Activated CD8-positive, alpha-beta T cell treated with anti-CD3 and anti-CD28 coated beads for 36 hours (primary cell): ENCODE measurements around the gene CNTNAP2. TPM values are rescaled to one million over a fixed set of nuclear protein-coding genes. Genes with fewer than 3 reads are reported as not detected.

Experiments
- ATAC-seq: fragments of 200-7000 bp; cut with Tn5 transposase; one replicate; pipeline ENCODE4 v1.10.0; 2021; ENCODE audit warnings: mild to moderate bottlenecking, moderate library complexity
- CTCF ChIA-PET: fragments of 350-600 bp; sonication (Branson Sonifier 250); formaldehyde crosslinking; loops from one replicate; lab custom pipeline; 2021; ENCODE audit warnings: antibody characterized with exemption; lab: Charles Lee
- POLR2A ChIA-PET: fragments of 350-600 bp; sonication (Branson Sonifier 250); formaldehyde crosslinking; loops from one replicate; lab custom pipeline; 2021; ENCODE audit warnings: antibody characterized with exemption; lab: Charles Lee
- DNase-seq: peaks from one replicate; pipeline ENCODE4 v3.0.0-alpha.2; 2020
- H3K27ac Mint-ChIP-seq: one replicate; pipeline ENCODE4 v1.8.0; 2021; ENCODE audit warnings: mild to moderate bottlenecking, mixed read lengths
- H3K27me3 Mint-ChIP-seq: one replicate; pipeline ENCODE4 v1.8.0; 2021; ENCODE audit warnings: mixed read lengths
- H3K36me3 Mint-ChIP-seq: one replicate; pipeline ENCODE4 v1.8.0; 2021; ENCODE audit warnings: low read depth, mixed read lengths
- H3K4me1 Mint-ChIP-seq: one replicate; pipeline ENCODE4 v1.8.0; 2021; ENCODE audit warnings: low read depth, mixed read lengths
- H3K4me3 Mint-ChIP-seq: one replicate; pipeline ENCODE4 v1.8.0; 2021; ENCODE audit warnings: mild to moderate bottlenecking, moderate library complexity, mixed read lengths
- H3K9me3 Mint-ChIP-seq: one replicate; pipeline ENCODE4 v1.8.0; 2021; ENCODE audit warnings: mixed read lengths
- CTCF ChIP-seq: fragments of 200-600 bp; IDR thresholded peaks from one replicate; pipeline ENCODE4 v1.8.0; 2022; ENCODE audit warnings: antibody characterized with exemption, mild to moderate bottlenecking
- intact Hi-C: fragments of 100-400 bp; cut with micrococcal nuclease; formaldehyde crosslinking; loops from one replicate; pipeline ENCODE4 v1.10.0; 2022
- total RNA-seq, 2 experiments: library from RNA; stranded (reverse); gene quantifications; one replicate each; pipeline ENCODE4 v1.2.3, GENCODE V29; 2021

CNTNAP2 gene
- total RNA-seq, 2 experiments from 2014 or later = not detected

- Mint-ChIP-seq H3K27ac (no peak overlapping the region), H3K4me1 (no peaks in the 10 kb centered on the region), H3K27me3 (no peaks in the 10 kb centered on the region), H3K4me3 (no peak overlapping the region), H3K9me3 (no peaks in the 10 kb centered on the region), H3K36me3 (no peaks in the 10 kb centered on the region)
- ChIA-PET POLR2A (no interaction called here), CTCF (interaction anchor here (0.8 kb wide), 1 partner anchor 9 kb away, joined by 3 read pairs; no protein-coding TSS in a partner anchor)
- ATAC-seq (no peak), DNase-seq (no peak)
- no peak for TF ChIP-seq CTCF
- intact Hi-C loops = no loop called here
Measured at GRCh38 chr7:148049068-148049467, 1932.5 kb downstream of the CNTNAP2 start.

GRCh38 chr7:148050492-148051158 lies 1934.0 kb downstream of the CNTNAP2 start:
- ChIA-PET CTCF (no interaction called here), POLR2A (no interaction called here)
- ATAC-seq = no peak
- H3K36me3 Mint-ChIP-seq = no peaks in the 10 kb centered on the region
- DNase-seq = no peak
- intact Hi-C loops = no loop called here
- no peak for TF ChIP-seq CTCF
- no peaks in the 10 kb centered on the region for H3K27me3 Mint-ChIP-seq
- no peaks in the 10 kb centered on the region for H3K9me3 Mint-ChIP-seq
- no peaks in the 10 kb centered on the region for H3K4me1 Mint-ChIP-seq
- no peak overlapping the region for H3K4me3 Mint-ChIP-seq
- no peak overlapping the region for H3K27ac Mint-ChIP-seq

- no peaks in the 10 kb centered on the region for H3K9me3 Mint-ChIP-seq
- no peaks in the 10 kb centered on the region for H3K36me3 Mint-ChIP-seq
- no peak for DNase-seq
- H3K27ac Mint-ChIP-seq = no peak overlapping the region
- ChIA-PET POLR2A (no interaction called here), CTCF (no interaction called here)
- H3K27me3 Mint-ChIP-seq = no peaks in the 10 kb centered on the region
- no peak for TF ChIP-seq CTCF
- H3K4me1 Mint-ChIP-seq = no peaks in the 10 kb centered on the region
- intact Hi-C loops = no loop called here
- no peak overlapping the region for H3K4me3 Mint-ChIP-seq
- no peak for ATAC-seq
Measured at GRCh38 chr7:148056406-148056805, 1939.8 kb downstream of the CNTNAP2 start.

- TF ChIP-seq CTCF = no peak
- DNase-seq (no peak), ATAC-seq (no peak)
- H3K27me3 Mint-ChIP-seq = no peaks in the 10 kb centered on the region
- H3K9me3 Mint-ChIP-seq = no peaks in the 10 kb centered on the region
- ChIA-PET POLR2A (no interaction called here), CTCF (no interaction called here)
- no peak overlapping the region for H3K4me3 Mint-ChIP-seq
- H3K36me3 Mint-ChIP-seq = no peaks in the 10 kb centered on the region
- H3K27ac Mint-ChIP-seq = no peak overlapping the region
- H3K4me1 Mint-ChIP-seq = no peaks in the 10 kb centered on the region
- intact Hi-C loops = no loop called here
Measured at GRCh38 chr7:148058092-148058491, 1941.5 kb downstream of the CNTNAP2 start.

GRCh38 chr7:148058753-148059152 lies 1942.2 kb downstream of the CNTNAP2 start:
- H3K4me3 Mint-ChIP-seq = no peak overlapping the region

More at GRCh38 chr7:148058753-148059152, 1942.2 kb downstream of the CNTNAP2 start:
- POLR2A ChIA-PET = no interaction called here
- intact Hi-C loops = no loop called here
- no peaks in the 10 kb centered on the region for H3K4me1 Mint-ChIP-seq
- no peaks in the 10 kb centered on the region for H3K36me3 Mint-ChIP-seq
- H3K27me3 Mint-ChIP-seq = no peaks in the 10 kb centered on the region
- no peaks in the 10 kb centered on the region for H3K9me3 Mint-ChIP-seq
- H3K27ac Mint-ChIP-seq = no peak overlapping the region
- ATAC-seq = no peak
- CTCF ChIA-PET = no interaction called here
- no peak for DNase-seq
- no peak for TF ChIP-seq CTCF
